GM20000 (cell line): ENCODE data around the gene HARS1.
"Not testable (repeated sequence)": the region's sequence is repeated elsewhere in the genome, so short reads cannot be mapped to it uniquely, and the experiment has no call there.

Source experiments
- DNase-seq: peaks from one replicate; pipeline ENCODE4 v3.0.0; 2012; ENCODE audit warnings: low spot score
- CTCF ChIP-seq: IDR thresholded peaks from 2 replicates; pipeline ENCODE4 v1.5.1; 2012; ENCODE audit warnings: mild to moderate bottlenecking, control low read depth; ENCODE audit errors: extremely low read depth, missing control alignments

HARS1 gene

GRCh38 chr5:140673187-140673976 lies 17.8 kb downstream of the HARS1 start, which contains the start of gene DND1:
DND1 (minus strand) TSS chr5:140673576; CDS start chr5:140673542, 34 bp downstream.
- DNase-seq: no peak

GRCh38 chr5:140672455-140673186 lies 18.5 kb downstream of the HARS1 start:
- peak; percentile 48 for DNase-seq
- no peak for TF ChIP-seq CTCF

More at GRCh38 chr5:140673187-140673976, 17.8 kb downstream of the HARS1 start, which contains the start of gene DND1:
- no peak for TF ChIP-seq CTCF

- no peak for DNase-seq
- TF ChIP-seq CTCF: no peak
Observed at GRCh38 chr5:140671472-140672125, 19.6 kb downstream of the HARS1 start.

GRCh38 chr5:140671035-140671434 lies 20.1 kb downstream of the HARS1 start:
- DNase-seq: not testable (repeated sequence)

- peak; percentile 92 for DNase-seq
- TF ChIP-seq CTCF: no peak
Observed at GRCh38 chr5:140664359-140665119, 26.6 kb downstream of the HARS1 start, which contains the start of gene WDR55. WDR55 (plus strand) TSS chr5:140664904; CDS start chr5:140664913, 9 bp downstream.

- TF ChIP-seq CTCF: no peak
- DNase-seq: no peak
Observed at GRCh38 chr5:140664030-140664358, 27.2 kb downstream of the HARS1 start.

- not testable (repeated sequence) for DNase-seq
Observed at GRCh38 chr5:140660371-140660770, 30.8 kb downstream of the HARS1 start.
